Esophagus muscularis mucosa (tissue), 4 donors: ENCODE measurements around the gene TEAD1.

ENCODE experiments used
- CTCF ChIP-seq, 3 experiments: fragments of 200-600 bp in 2 of 3; fragments of 450-650 bp in 1 of 3; sonication (generic) in 2 of 3; IDR thresholded peaks; one replicate each; pipeline ENCODE4 v1.5.1; 2017 to 2019; ENCODE audit warnings: antibody characterized with exemption in 3 of 3, mild to moderate bottlenecking in 2 of 3, moderate library complexity in 1 of 3
- EP300 ChIP-seq: sonication (generic); formaldehyde crosslinking; IDR thresholded peaks from one replicate; pipeline ENCODE4 v1.6.1; 2017; ENCODE audit warnings: antibody characterized with exemption
- POLR2A ChIP-seq: fragments of 450-650 bp; IDR thresholded peaks from one replicate; pipeline ENCODE4 v1.6.1; 2017; ENCODE audit warnings: antibody characterized with exemption, moderate library complexity, mild to moderate bottlenecking, low read depth
- POLR2AphosphoS5 ChIP-seq, 2 donors: sonication (generic); formaldehyde crosslinking; IDR thresholded peaks; one replicate each; pipeline ENCODE4 v1.6.1; 2017; ENCODE audit warnings: antibody characterized with exemption in 2 of 2

- TF ChIP-seq CTCF (IDR thresholded peaks at IDR 0.05) (no peak), POLR2AphosphoS5 (IDR thresholded peaks at IDR 0.05) (no peak), EP300 (no peak), POLR2A (no peak)
Measured at GRCh38 chr11:12721816-12722604, 47.8 kb downstream of the TEAD1 start.
